IMR-90 (cell line): ENCODE results near the gene ABTB2. TPM values are rescaled to one million over a fixed set of nuclear protein-coding genes. Genes with fewer than 3 reads are reported as not detected.

Experiments used
- ATAC-seq: fragments of 200-7000 bp; cut with Tn5 transposase; 2 replicates; pipeline ENCODE4 v1.9.1; 2020; ENCODE audit warnings: low read depth, mild to moderate bottlenecking, moderate library complexity
- BruUV-seq: library from RNA; stranded (reverse); fragments of 400-500 nt; replicated peaks from 2 replicates; lab custom pipeline; 2021; lab: Mats Ljungman, UMichigan
- CTCF ChIA-PET: fragments of 300-600 bp; formaldehyde crosslinking; extraction: SDS; loops from one replicate; lab custom pipeline; 2021; ENCODE audit warnings: antibody characterized with exemption; lab: Yijun Ruan, JAX
- POLR2A ChIA-PET: fragments of 300-600 bp; sonication (Branson Sonifier 250); formaldehyde crosslinking; loops from one replicate; lab custom pipeline; 2022; ENCODE audit warnings: antibody characterized with exemption; ENCODE audit not compliant: unreplicated experiment; lab: Charles Lee
- DNase-seq: peaks from one replicate; pipeline ENCODE4 v3.0.0; 2013
- H2AFZ ChIP-seq: replicated peaks from 2 replicates; pipeline ENCODE3; 2013; ENCODE audit warnings: low read length, mild to moderate bottlenecking; ENCODE audit not compliant: poor library complexity
- H2AK5ac ChIP-seq: 2 replicates; pipeline ENCODE4 v1.6.1; 2013; ENCODE audit warnings: low read depth, low read length, inconsistent platforms
- H2AK9ac ChIP-seq: replicated peaks from 2 replicates; pipeline ENCODE3; 2013; ENCODE audit warnings: mild to moderate bottlenecking, low read depth, low read length, moderate library complexity; ENCODE audit not compliant: poor library complexity
- H2BK120ac ChIP-seq: 2 replicates; pipeline ENCODE4 v1.6.1; 2013; ENCODE audit warnings: low read depth, low read length, inconsistent platforms
- H2BK15ac ChIP-seq: 3 replicates; pipeline ENCODE4 v1.6.1; 2013; ENCODE audit warnings: low read depth, low read length, inconsistent platforms
- H2BK20ac ChIP-seq: 2 replicates; pipeline ENCODE4 v1.6.1; 2013; ENCODE audit warnings: low read depth, mild to moderate bottlenecking, inconsistent platforms, low read length, moderate library complexity
- H2BK5ac ChIP-seq: 2 replicates; pipeline ENCODE4 v1.6.1; 2013; ENCODE audit warnings: mild to moderate bottlenecking, low read depth, low read length, inconsistent platforms; ENCODE audit not compliant: poor library complexity, severe bottlenecking
- H3K14ac ChIP-seq: replicated peaks from 2 replicates; pipeline ENCODE4 v1.6.1; 2013; ENCODE audit warnings: low read depth, low read length, inconsistent platforms
- H3K18ac ChIP-seq: 2 replicates; pipeline ENCODE4 v1.6.1; 2013; ENCODE audit warnings: low read depth, low read length, control low read depth
- H3K23ac ChIP-seq: 2 replicates; pipeline ENCODE4 v1.6.1; 2013; ENCODE audit warnings: low read depth, low read length, inconsistent platforms
- H3K27ac ChIP-seq: 2 replicates; pipeline ENCODE4 v1.5.1; 2013; ENCODE audit warnings: mild to moderate bottlenecking, control low read depth, low read length; ENCODE audit not compliant: insufficient read depth
- H3K27me3 ChIP-seq: 2 replicates; pipeline ENCODE4 v1.6.1; 2013; ENCODE audit warnings: low read length; ENCODE audit not compliant: control insufficient read depth, insufficient read depth
- H3K36me3 ChIP-seq: 2 replicates; pipeline ENCODE4 v1.6.1; 2013; ENCODE audit warnings: low read length, mixed read lengths; ENCODE audit not compliant: control insufficient read depth, insufficient read depth
- H3K4ac ChIP-seq: 2 replicates; pipeline ENCODE4 v1.6.1; 2013; ENCODE audit warnings: low read depth, low read length, inconsistent platforms
- H3K4me1 ChIP-seq: 2 replicates; pipeline ENCODE4 v1.6.1; 2013; ENCODE audit warnings: low read length, mixed read lengths; ENCODE audit not compliant: control insufficient read depth, insufficient read depth
- H3K4me2 ChIP-seq: 2 replicates; pipeline ENCODE4 v1.6.1; 2013; ENCODE audit warnings: low read depth, mild to moderate bottlenecking, control low read depth, low read length, moderate library complexity
- H3K4me3 ChIP-seq: 2 replicates; pipeline ENCODE4 v1.5.1; 2013; ENCODE audit warnings: low read depth, mild to moderate bottlenecking, control low read depth, low read length, moderate library complexity; ENCODE audit not compliant: insufficient read depth
- H3K56ac ChIP-seq: 2 replicates; pipeline ENCODE4 v1.6.1; 2013; ENCODE audit warnings: low read length, inconsistent platforms; ENCODE audit not compliant: insufficient read depth; ENCODE audit errors: extremely low read depth
- H3K79me1 ChIP-seq, 2 experiments: 2 replicates each; pipeline ENCODE4 v1.6.1; 2013; ENCODE audit warnings: low read length in 2 of 2, inconsistent platforms in 1 of 2, low read depth in 1 of 2
- H3K9ac ChIP-seq: 2 replicates; pipeline ENCODE4 v1.6.1; 2013; ENCODE audit warnings: low read depth, low read length, control low read depth
- H3K9me1 ChIP-seq: 2 replicates; pipeline ENCODE4 v1.6.1; 2013; ENCODE audit warnings: low read length, inconsistent platforms; ENCODE audit not compliant: insufficient read depth
- H3K9me3 ChIP-seq: 2 replicates; pipeline ENCODE4 v1.6.1; 2013; ENCODE audit warnings: low read length; ENCODE audit not compliant: control insufficient read depth, insufficient read depth
- H4K20me1 ChIP-seq: 2 replicates; pipeline ENCODE4 v1.6.1; 2013; ENCODE audit warnings: low read length, inconsistent platforms; ENCODE audit not compliant: insufficient read depth
- H4K5ac ChIP-seq: 2 replicates; pipeline ENCODE4 v1.6.1; 2013; ENCODE audit warnings: mild to moderate bottlenecking, low read depth, low read length, control low read depth
- H4K8ac ChIP-seq, 2 experiments: 2 replicates each; pipeline ENCODE4 v1.6.1; 2013; ENCODE audit warnings: low read depth in 2 of 2, low read length in 2 of 2, control low read depth in 1 of 2, inconsistent platforms in 1 of 2
- H4K91ac ChIP-seq: 2 replicates; pipeline ENCODE4 v1.6.1; 2013; ENCODE audit warnings: low read depth, low read length, inconsistent platforms; ENCODE audit not compliant: insufficient read depth
- BHLHE40 ChIP-seq: fragments of 150-350 bp; IDR thresholded peaks from 2 replicates; pipeline ENCODE4 v1.6.1; 2016; ENCODE audit warnings: mild to moderate bottlenecking, low read depth, low read length
- CEBPB ChIP-seq: IDR thresholded peaks from 2 replicates; pipeline ENCODE4 v1.6.1; 2012; ENCODE audit warnings: low read depth, low read length, improper control_type of control experiment
- CHD1 ChIP-seq: IDR thresholded peaks from 2 replicates; pipeline ENCODE4 v1.6.1; 2012; ENCODE audit warnings: low read depth, low read length, improper control_type of control experiment
- ELK1 ChIP-seq: fragments of 150-350 bp; IDR thresholded peaks from 2 replicates; pipeline ENCODE4 v1.6.1; 2016; ENCODE audit warnings: low read depth, mild to moderate bottlenecking, low read length, moderate library complexity, borderline replicate concordance
- FOS ChIP-seq: fragments of 150-350 bp; IDR thresholded peaks from 2 replicates; pipeline ENCODE4 v1.6.1; 2016; ENCODE audit warnings: low read depth, low read length
- MAFK ChIP-seq: IDR thresholded peaks from 2 replicates; pipeline ENCODE4 v1.6.1; 2012; ENCODE audit warnings: low read depth, low read length, improper control_type of control experiment
- MAZ ChIP-seq: IDR thresholded peaks from 2 replicates; pipeline ENCODE4 v1.6.1; 2012; ENCODE audit warnings: low read depth, mild to moderate bottlenecking, low read length, improper control_type of control experiment, moderate library complexity, borderline replicate concordance
- MXI1 ChIP-seq: IDR thresholded peaks from 2 replicates; pipeline ENCODE4 v1.6.1; 2012; ENCODE audit warnings: low read depth, mild to moderate bottlenecking, low read length, moderate library complexity, borderline replicate concordance
- NFE2L2 ChIP-seq: fragments of 150-350 bp; IDR thresholded peaks from 2 replicates; pipeline ENCODE4 v1.6.1; 2016; ENCODE audit warnings: low read depth, mild to moderate bottlenecking, low read length
- RAD21 ChIP-seq: IDR thresholded peaks from 2 replicates; pipeline ENCODE4 v1.6.1; 2012; ENCODE audit warnings: low read length, improper control_type of control experiment
- RFX5 ChIP-seq: IDR thresholded peaks from 2 replicates; pipeline ENCODE4 v1.8.0; 2012; ENCODE audit warnings: low read depth, mild to moderate bottlenecking, low read length, moderate library complexity
- WGBS, 2 experiments: methylation state at CpG; one replicate each; pipeline versions ENCODE4 v1.1.5 to v1.1.7; 2013; ENCODE audit warnings: missing lambda C conversion rate in 2 of 2; ENCODE audit not compliant: insufficient read length in 1 of 2; ENCODE audit errors: extremely low coverage in 2 of 2; 5-methylcytosine and 5-hydroxymethylcytosine counted together
- dilution Hi-C: fragments of 300-500 bp; cut with HindIII; formaldehyde crosslinking; loops from one replicate; pipeline ENCODE4 v1.14.3; 2018; ENCODE audit warnings: low sequenced_read_pairs; ENCODE audit not compliant: unreplicated experiment
- in situ Hi-C: fragments of 300-500 bp; cut with MboI; formaldehyde crosslinking; loops from 3 replicates; pipeline ENCODE4 v1.14.3; 2019; ENCODE audit warnings: low sequenced_read_pairs, inconsistent platforms, mixed read lengths
- intact Hi-C: fragments of 100-400 bp; cut with micrococcal nuclease; formaldehyde crosslinking; loops from 2 replicates; pipeline ENCODE4 v1.10.0; 2022
- polyA plus RNA-seq, 3 experiments: library from polyadenylated mRNA; depleted of rRNA; stranded (reverse); fragments of >200 nt; gene quantifications; 2 replicates each; pipeline ENCODE4 v1.2.3, GENCODE V29; 2012; ENCODE audit warnings: low replicate concordance in 1 of 3
- total RNA-seq: library from RNA; depleted of rRNA; stranded (reverse); fragments of >200 nt; gene quantifications from 2 replicates; pipeline ENCODE4 v1.2.3, GENCODE V29; 2012
- TF ChIP-seq, protein P1 (sequence below): conservative IDR thresholded peaks from 2 replicates; pipeline ENCODE4 v1.5.1; 2012; ENCODE audit warnings: mild to moderate bottlenecking, low read depth, low read length, improper control_type of control experiment

The ABTB2 gene
- total and polyA plus RNA-seq, 2 of the 4 experiments (the other 2 are of a cell fraction), result 0.18 to 2.0 TPM

GRCh38 chr11:34198523-34198922, 159.3 kb downstream of the ABTB2 start:
- Histone ChIP-seq H3K36me3 (no peaks in the 10 kb centered on the region), H2BK120ac (no peak overlapping the region), H3K9me1 (peaks cover 6% of the 10 kb centered on the region; the same call in 1 of the 2 replicates), H4K5ac (no peak overlapping the region), H3K4ac (no peak overlapping the region), H3K14ac (no peak overlapping the region), H2AK5ac (peak overlapping the region; percentile 27; the same call in 1 of the 2 replicates), H2BK20ac (no peak overlapping the region), H4K8ac (no peak overlapping the region), H4K91ac (no peak overlapping the region), H3K79me1 (no peaks in the 10 kb centered on the region), H3K4me1 (peaks cover 1% of the 10 kb centered on the region; the same call in 1 of the 2 replicates), H3K18ac (no peak overlapping the region), H2AK9ac (no peak overlapping the region), H2BK15ac (no peak overlapping the region), H3K27ac (no peak overlapping the region), H3K27me3 (no peaks in the 10 kb centered on the region), H3K9me3 (no peaks in the 10 kb centered on the region), H3K4me3 (no peak overlapping the region), H2AFZ (no peak overlapping the region), H4K20me1 (no peaks in the 10 kb centered on the region), H2BK5ac (no peak overlapping the region), H3K9ac (no peak overlapping the region), H3K23ac (no peak overlapping the region), H3K56ac (no peak overlapping the region), H3K4me2 (no peak overlapping the region)
- TF ChIP-seq RAD21 (no peak), CHD1 (no peak), FOS (no peak), NFE2L2 (no peak), MAFK (no peak), CEBPB (no peak), ELK1 (no peak), BHLHE40 (no peak), RFX5 (no peak), MXI1 (no peak), MAZ (no peak)
- TF ChIP-seq, protein P1, sequence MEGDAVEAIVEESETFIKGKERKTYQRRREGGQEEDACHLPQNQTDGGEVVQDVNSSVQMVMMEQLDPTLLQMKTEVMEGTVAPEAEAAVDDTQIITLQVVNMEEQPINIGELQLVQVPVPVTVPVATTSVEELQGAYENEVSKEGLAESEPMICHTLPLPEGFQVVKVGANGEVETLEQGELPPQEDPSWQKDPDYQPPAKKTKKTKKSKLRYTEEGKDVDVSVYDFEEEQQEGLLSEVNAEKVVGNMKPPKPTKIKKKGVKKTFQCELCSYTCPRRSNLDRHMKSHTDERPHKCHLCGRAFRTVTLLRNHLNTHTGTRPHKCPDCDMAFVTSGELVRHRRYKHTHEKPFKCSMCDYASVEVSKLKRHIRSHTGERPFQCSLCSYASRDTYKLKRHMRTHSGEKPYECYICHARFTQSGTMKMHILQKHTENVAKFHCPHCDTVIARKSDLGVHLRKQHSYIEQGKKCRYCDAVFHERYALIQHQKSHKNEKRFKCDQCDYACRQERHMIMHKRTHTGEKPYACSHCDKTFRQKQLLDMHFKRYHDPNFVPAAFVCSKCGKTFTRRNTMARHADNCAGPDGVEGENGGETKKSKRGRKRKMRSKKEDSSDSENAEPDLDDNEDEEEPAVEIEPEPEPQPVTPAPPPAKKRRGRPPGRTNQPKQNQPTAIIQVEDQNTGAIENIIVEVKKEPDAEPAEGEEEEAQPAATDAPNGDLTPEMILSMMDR, result no peak
- ATAC-seq, result no peak
- no TSS peak for BruUV-seq
- intact Hi-C loops (no loop called here), dilution Hi-C loops (loop anchor here (25.0 kb wide), 1 partner anchor 139 kb away; no protein-coding TSS in a partner anchor), in situ Hi-C loops (no loop called here)
- WGBS, 2 experiments, result no CpG with 5 or more reads among the region's 6 CpGs
- ChIA-PET POLR2A (no interaction called here), CTCF (no interaction called here)
- peak; percentile 32 for DNase-seq
